ENCODE measurements around the gene CAV2.

The CAV2 gene

DNA sequence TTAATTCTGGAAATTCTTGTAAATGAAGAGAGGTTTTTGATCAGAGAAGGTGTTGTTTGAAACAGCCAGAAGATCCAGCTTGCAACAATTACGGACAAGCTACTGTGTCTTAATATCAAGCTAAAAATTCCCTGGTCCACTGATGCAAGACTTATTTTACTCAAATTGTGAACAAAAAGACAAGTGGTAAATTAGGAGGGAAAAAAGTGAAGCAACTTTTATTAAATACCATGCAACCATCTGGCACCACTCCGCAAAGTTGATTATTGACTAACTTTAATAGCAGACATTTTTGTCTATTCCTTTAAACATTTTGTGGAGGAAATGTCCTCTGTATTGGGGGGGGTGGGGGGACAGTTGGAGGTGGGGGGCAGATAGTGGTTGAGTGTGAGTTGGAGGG, 5.1 kb upstream of the CAV2 start:
- TF ChIP-seq CTCF (IDR thresholded peaks at IDR 0.05; ENCODE audit: insufficient read depth, missing control alignments), result no peak
- no peak for DNase-seq (ENCODE audit: insufficient read length, low spot score)
- no peak for FAIRE-seq

DNA sequence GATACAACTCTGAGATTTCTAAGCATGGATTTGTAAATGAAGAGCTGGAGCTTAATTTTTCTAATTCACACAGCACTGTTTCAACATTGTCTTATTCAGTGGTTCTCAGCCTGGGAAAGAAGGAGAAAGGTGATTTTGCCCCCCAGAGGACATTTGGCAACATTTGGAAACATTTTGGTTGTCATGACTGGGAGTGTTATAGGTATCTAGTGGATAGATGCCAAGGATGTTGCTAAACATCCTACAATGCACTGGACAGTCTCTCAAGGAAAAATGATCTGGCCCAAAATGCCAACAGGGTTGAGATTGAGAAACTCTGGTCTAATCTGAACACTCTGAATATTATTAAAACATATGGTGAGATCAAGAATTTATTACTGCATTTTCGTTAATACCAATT, 3.8 kb upstream of the CAV2 start:
- DNase-seq (ENCODE audit: insufficient read length, low spot score) (no peak), FAIRE-seq (no peak)
- TF ChIP-seq CTCF (IDR thresholded peaks at IDR 0.05; ENCODE audit: insufficient read depth, missing control alignments), result no peak

GRCh38 chr7:116496653-116497052, 2.9 kb upstream of the CAV2 start:
- FAIRE-seq (no peak), DNase-seq (ENCODE audit: insufficient read length, low spot score) (no peak)
- no peak for TF ChIP-seq CTCF (IDR thresholded peaks at IDR 0.05; ENCODE audit: insufficient read depth, missing control alignments)

- DNase-seq (ENCODE audit: insufficient read length, low spot score) (no peak), FAIRE-seq (no peak)
- TF ChIP-seq CTCF (IDR thresholded peaks at IDR 0.05; ENCODE audit: insufficient read depth, missing control alignments), result no peak
These were observed 1.8 kb upstream of the CAV2 start for GRCh38 chr7:116497708-116498107.

DNA sequence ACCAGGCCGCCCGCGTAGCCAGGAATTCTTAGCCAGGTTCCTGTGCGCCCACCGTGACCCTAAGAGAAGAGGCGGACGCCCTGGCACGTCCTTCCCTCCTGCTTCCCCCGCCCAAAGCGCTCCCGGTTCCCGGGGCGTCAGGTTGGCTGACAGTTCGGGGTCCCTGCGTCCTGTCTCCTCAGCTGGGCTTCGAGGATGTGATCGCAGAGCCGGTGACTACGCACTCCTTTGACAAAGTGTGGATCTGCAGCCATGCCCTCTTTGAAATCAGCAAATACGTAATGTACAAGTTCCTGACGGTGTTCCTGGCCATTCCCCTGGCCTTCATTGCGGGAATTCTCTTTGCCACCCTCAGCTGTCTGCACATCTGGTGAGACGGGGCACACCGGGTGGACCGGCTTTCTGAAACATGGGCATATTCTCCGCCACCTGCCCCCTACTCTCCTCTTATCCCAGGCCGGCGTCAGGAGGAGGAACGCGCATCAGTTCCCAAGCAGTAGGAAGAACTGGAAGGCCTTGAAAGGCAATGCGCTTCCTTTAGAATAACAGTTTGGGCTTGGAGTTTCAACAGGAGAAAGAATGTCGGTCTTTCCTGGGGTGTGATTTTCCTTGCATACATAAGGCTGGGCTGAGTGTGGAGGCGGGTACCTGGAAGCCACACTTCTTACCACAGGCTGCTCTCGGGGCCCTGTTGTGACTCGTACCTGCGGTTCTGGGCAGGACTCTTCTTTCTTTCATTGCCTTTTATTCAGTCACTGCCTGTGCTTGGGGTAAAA, 728 bp downstream of the CAV2 start:
- FAIRE-seq, result no peak

DNA sequence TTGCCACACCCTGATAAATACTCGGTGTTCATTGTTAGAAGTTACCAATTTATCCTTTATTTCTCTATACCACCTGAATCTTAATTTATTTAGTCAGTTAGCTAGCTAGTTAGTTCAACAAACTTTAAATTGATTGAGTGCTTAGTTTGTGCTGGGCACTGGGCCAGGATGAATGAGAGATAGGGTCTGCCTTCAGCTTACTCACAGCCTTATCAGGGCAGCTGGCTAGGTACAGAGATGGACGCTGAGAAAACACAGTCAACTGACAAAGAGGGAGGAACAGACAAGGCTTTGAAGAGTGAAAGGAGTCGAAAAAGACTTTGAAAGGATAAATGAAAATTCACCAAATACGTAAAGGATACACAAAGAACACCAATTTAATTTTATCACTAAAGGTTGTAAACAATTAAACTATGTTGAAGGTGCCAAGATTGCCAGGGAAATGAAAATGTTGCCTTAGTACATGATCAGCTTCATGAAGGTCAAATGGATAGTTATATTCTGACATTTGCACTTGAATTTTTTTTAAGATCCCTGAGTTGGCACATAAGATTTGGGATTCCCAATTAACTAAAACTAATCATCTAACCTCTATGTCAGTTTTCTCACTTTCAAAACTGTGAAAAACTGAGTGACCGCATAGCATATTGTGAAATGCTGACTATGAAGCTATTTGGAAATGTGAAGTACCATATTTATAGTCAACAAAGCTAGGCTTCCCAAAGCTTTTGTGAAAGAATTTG, 2.1 kb downstream of the CAV2 start:
- FAIRE-seq, result no peak
- no peak for TF ChIP-seq CTCF (IDR thresholded peaks at IDR 0.05; ENCODE audit: insufficient read depth, missing control alignments)
- no peak for DNase-seq (ENCODE audit: insufficient read length, low spot score)

More for the DNA sequence above, 728 bp downstream of the CAV2 start:
- no peak for DNase-seq (ENCODE audit: insufficient read length, low spot score)
- no peak for TF ChIP-seq CTCF (IDR thresholded peaks at IDR 0.05; ENCODE audit: insufficient read depth, missing control alignments)

Data from D721Med (cell line).